Measurements from ENCODE around the gene REM1.

The REM1 gene

DNA sequence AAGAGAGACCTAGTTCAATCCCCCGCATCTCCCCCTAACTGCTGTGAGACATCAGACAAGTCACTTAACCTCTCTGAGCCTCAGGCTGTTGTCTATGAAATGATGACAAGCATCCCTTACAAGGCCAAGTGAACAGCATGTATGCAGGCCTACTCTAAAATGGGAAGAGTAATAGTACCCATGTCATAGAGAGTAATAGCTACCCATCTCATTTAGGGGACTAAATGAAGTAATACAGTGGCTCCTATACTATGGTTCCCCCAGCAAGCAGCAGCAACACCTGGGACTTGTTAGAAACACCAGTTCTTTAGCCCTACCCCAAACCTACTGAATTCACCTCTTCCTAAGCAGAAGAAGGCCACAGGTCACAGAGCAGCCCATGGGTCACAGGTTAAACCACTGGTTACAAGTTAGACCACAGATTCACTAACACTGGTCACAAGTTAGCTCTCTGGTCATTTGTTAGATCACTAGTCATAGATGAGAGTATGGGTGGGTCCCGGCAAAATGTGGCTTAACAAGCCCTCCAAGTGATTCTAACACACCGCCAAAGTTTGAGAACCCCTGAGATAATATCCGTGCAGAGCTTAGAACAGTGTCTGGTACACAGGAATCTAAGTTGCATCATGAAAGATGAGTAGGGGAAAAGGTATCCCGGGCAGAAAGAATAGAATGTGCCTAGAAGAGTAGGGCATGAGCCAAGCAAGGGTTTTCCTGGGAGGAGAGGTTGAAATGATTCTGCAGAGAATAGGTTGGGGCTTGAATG, 1.6 kb upstream of the REM1 start:
- in situ Hi-C loops (cut with MboI; ENCODE audit: low pct_unique_long_range_greater_than_20kb, low sequenced_read_pairs, unreplicated experiment), result no loop called here
- DNase-seq (ENCODE audit: low spot score), result no peak
- no peak for TF ChIP-seq CTCF (IDR thresholded peaks at IDR 0.05; ENCODE audit: extremely low read depth, insufficient read depth, missing control alignments)

DNA sequence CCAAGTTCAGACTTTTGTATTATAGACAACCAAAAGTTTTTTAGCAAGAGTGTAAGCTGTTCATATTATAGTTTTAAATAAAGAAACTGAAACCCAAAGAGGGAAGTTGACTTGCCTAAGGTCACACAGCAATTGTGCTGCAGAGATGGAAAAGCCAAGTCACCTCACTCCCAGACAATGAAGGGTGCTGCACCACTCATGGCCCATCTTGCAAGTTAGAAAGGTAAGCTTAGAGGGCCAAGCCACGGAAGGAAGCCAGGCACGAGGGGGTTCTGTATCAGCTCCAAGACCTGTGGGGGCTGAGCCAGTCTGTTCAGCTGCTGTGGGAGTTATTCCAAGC, 1.0 kb upstream of the REM1 start:
- TF ChIP-seq CTCF (IDR thresholded peaks at IDR 0.05; ENCODE audit: extremely low read depth, insufficient read depth, missing control alignments), result no peak
- no peak for DNase-seq (ENCODE audit: low spot score)
- in situ Hi-C loops (cut with MboI; ENCODE audit: low pct_unique_long_range_greater_than_20kb, low sequenced_read_pairs, unreplicated experiment), result no loop called here

DNA sequence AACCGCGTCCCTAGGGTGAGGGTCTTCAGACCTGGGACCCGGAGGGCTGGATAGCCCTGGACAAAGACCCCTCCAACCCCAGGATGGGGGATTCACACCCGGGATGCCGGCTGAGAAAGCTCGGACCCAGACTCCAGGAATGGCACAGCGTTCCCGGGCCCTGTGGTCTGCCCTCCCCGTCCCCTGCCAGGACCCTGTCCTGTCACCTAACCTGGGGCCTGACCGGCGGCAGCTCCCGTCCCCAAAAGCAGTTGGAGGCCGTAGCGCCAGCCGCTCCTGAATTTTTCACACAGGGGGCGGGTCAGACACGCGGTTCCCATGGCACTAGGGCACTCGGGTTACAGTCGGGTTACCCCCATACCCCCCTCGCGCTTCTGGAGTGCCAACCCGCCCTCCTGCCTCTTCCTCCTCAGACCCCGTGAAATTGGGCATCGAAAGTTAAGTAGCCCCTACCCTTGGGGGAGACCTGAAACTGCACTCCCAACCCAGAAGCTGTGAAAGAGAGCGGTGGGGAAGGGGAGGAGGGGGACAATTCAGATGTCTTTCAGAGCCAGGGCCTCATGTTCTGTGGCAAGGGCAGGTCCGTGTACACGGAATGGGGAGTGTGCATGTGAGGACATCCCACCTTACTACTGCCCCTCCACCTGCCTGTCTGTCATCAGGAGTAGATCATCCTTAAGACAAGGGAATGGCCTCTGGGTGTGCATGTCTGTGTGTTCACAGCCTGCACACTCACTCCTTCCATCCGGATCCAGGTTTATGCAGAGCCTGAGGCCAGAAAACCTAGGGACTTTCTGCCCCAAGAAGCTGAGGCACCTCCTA, 595 bp downstream of the REM1 start:
- TF ChIP-seq CTCF (IDR thresholded peaks at IDR 0.05; ENCODE audit: extremely low read depth, insufficient read depth, missing control alignments), result no peak
- DNase-seq (ENCODE audit: low spot score), result no peak
- in situ Hi-C loops (cut with MboI; ENCODE audit: low pct_unique_long_range_greater_than_20kb, low sequenced_read_pairs, unreplicated experiment), result no loop called here

- no peak for DNase-seq (ENCODE audit: low spot score)
- no peak for TF ChIP-seq CTCF (IDR thresholded peaks at IDR 0.05; ENCODE audit: extremely low read depth, insufficient read depth, missing control alignments)
- in situ Hi-C loops (cut with MboI; ENCODE audit: low pct_unique_long_range_greater_than_20kb, low sequenced_read_pairs, unreplicated experiment), result no loop called here
These were observed 1.2 kb downstream of the REM1 start for GRCh38 chr20:31476294-31476585.

- no peak for TF ChIP-seq CTCF (IDR thresholded peaks at IDR 0.05; ENCODE audit: extremely low read depth, insufficient read depth, missing control alignments)
- no peak for DNase-seq (ENCODE audit: low spot score)
- in situ Hi-C loops (cut with MboI; ENCODE audit: low pct_unique_long_range_greater_than_20kb, low sequenced_read_pairs, unreplicated experiment), result no loop called here
These were observed 1.6 kb downstream of the REM1 start for GRCh38 chr20:31476643-31477215.

GRCh38 chr20:31484001-31484400, 8.9 kb downstream of the REM1 start:
- no peak for DNase-seq (ENCODE audit: low spot score)
- in situ Hi-C loops (cut with MboI; ENCODE audit: low pct_unique_long_range_greater_than_20kb, low sequenced_read_pairs, unreplicated experiment), result no loop called here
- no peak for TF ChIP-seq CTCF (IDR thresholded peaks at IDR 0.05; ENCODE audit: extremely low read depth, insufficient read depth, missing control alignments)

All from GM13977 (cell line).